Adrenal gland (tissue), 5 donors: Measurements from ENCODE around the gene MAST2.

Source experiments
- POLR2A ChIP-seq, 2 donors: fragments of 450-650 bp; IDR thresholded peaks; one replicate each; pipeline ENCODE4 v1.6.1; 2017; ENCODE audit warnings: antibody characterized with exemption in 2 of 2, mild to moderate bottlenecking in 2 of 2, moderate library complexity in 1 of 2
- TF ChIP-seq, protein P1 (sequence below), 6 experiments: fragments of 450-650 bp in 4 of 6; fragments of 200-600 bp in 2 of 6; sonication (generic) in 1 of 6; IDR thresholded peaks; 1 replicate in 5 of 6; 2 replicates in 1 of 6; pipeline versions ENCODE4 v1.5.1 to v1.8.0; 2016 to 2021; ENCODE audit warnings: antibody characterized with exemption in 6 of 6, mild to moderate bottlenecking in 2 of 6, moderate library complexity in 1 of 6
- donor health status: DM: no; HTN: no; CAD: no.

DNA sequence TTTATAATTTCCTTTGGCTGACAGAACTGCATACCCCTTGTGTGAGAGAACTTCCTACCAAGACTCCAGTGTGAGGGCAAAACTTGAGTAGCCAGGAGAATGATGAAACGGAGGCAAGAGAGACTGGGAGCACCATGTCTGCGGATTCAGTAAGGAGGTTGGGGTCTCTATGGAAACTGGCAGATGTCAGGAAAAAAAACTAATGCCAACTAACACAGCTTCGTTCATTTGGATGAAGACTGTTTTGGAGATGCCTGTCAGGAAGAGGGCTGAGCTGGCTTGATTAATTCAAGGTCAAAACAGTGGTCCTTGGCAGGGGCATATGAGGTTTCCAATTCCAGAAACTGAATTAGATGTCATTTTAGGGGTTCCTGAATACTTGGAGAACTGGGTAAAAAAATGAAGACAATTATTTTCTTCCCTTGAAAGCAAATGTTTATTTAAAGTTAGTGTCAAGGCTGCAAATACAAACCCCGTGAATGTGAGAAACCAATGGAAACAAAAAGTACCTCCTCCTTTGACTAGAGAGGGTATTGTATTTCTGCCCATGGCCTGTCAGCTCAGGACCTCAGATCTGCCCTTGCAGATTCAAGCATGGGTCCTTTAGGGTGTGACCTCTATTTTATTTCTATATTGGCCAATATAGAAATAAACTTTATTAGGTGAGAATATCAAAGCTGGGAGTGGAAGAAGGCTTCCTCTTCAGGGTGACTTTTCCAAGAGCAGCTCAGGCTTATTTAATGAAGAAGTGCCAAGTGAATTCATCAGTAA, 110.5 kb downstream of the MAST2 start:
- no peak for TF ChIP-seq POLR2A (IDR thresholded peaks at IDR 0.05)
- TF ChIP-seq, protein P1, sequence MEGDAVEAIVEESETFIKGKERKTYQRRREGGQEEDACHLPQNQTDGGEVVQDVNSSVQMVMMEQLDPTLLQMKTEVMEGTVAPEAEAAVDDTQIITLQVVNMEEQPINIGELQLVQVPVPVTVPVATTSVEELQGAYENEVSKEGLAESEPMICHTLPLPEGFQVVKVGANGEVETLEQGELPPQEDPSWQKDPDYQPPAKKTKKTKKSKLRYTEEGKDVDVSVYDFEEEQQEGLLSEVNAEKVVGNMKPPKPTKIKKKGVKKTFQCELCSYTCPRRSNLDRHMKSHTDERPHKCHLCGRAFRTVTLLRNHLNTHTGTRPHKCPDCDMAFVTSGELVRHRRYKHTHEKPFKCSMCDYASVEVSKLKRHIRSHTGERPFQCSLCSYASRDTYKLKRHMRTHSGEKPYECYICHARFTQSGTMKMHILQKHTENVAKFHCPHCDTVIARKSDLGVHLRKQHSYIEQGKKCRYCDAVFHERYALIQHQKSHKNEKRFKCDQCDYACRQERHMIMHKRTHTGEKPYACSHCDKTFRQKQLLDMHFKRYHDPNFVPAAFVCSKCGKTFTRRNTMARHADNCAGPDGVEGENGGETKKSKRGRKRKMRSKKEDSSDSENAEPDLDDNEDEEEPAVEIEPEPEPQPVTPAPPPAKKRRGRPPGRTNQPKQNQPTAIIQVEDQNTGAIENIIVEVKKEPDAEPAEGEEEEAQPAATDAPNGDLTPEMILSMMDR (IDR thresholded peaks at IDR 0.05), result no peak
